Fibroblast of skin of left quadriceps (primary cell): ENCODE results near the gene CCSER1.

ENCODE experiments used
- DNase-seq, 2 experiments: peaks; one replicate each; pipeline ENCODE4 v3.0.0-alpha.2; 2013; ENCODE audit warnings: low read depth in 2 of 2

CCSER1 gene

GRCh38 chr4:90198086-90198847 is 71.1 kb downstream of the CCSER1 start:
- DNase-seq = no peak

GRCh38 chr4:90207887-90208454 is 80.8 kb downstream of the CCSER1 start:
- no peak for DNase-seq

- no peak for DNase-seq
Measured at GRCh38 chr4:90209922-90210321, 82.7 kb downstream of the CCSER1 start.

GRCh38 chr4:90211174-90211573 is 84.0 kb downstream of the CCSER1 start:
- no peak for DNase-seq

GRCh38 chr4:90215286-90215685 is 88.1 kb downstream of the CCSER1 start:
- no peak for DNase-seq

GRCh38 chr4:90219822-90220221 is 92.6 kb downstream of the CCSER1 start:
- DNase-seq = no peak

GRCh38 chr4:90220459-90220858 is 93.3 kb downstream of the CCSER1 start:
- DNase-seq = no peak

GRCh38 chr4:90226734-90227133 is 99.5 kb downstream of the CCSER1 start:
- no peak for DNase-seq

- no peak for DNase-seq
Measured at GRCh38 chr4:90227177-90227576, 100.0 kb downstream of the CCSER1 start.

- no peak for DNase-seq
Measured at GRCh38 chr4:90234916-90235547, 107.8 kb downstream of the CCSER1 start.

- no peak for DNase-seq
Measured at GRCh38 chr4:90237751-90238530, 110.7 kb downstream of the CCSER1 start.

- DNase-seq = no peak
Measured at GRCh38 chr4:90240333-90240732, 113.1 kb downstream of the CCSER1 start.

GRCh38 chr4:90241008-90241407 is 113.8 kb downstream of the CCSER1 start:
- no peak for DNase-seq

GRCh38 chr4:90245837-90246236 is 118.6 kb downstream of the CCSER1 start:
- no peak for DNase-seq

GRCh38 chr4:90246816-90247215 is 119.6 kb downstream of the CCSER1 start:
- DNase-seq = no peak

- DNase-seq = no peak
Measured at GRCh38 chr4:90254357-90254756, 127.2 kb downstream of the CCSER1 start.

- DNase-seq = no peak
Measured at GRCh38 chr4:90274175-90274574, 147.0 kb downstream of the CCSER1 start.

- no peak for DNase-seq
Measured at GRCh38 chr4:90280954-90281353, 153.8 kb downstream of the CCSER1 start.

- DNase-seq = no peak
Measured at GRCh38 chr4:90281541-90282355, 154.6 kb downstream of the CCSER1 start.

- DNase-seq = no peak
Measured at GRCh38 chr4:90290345-90290744, 163.2 kb downstream of the CCSER1 start.

- DNase-seq = no peak
Measured at GRCh38 chr4:90292438-90292837, 165.2 kb downstream of the CCSER1 start.
